AG04450 (cell line): ENCODE results near the gene PHEX. TPM values are rescaled to one million over a fixed set of nuclear protein-coding genes. Genes with fewer than 3 reads are reported as not detected.

Experiments
- CTCF ChIA-PET: fragments of 300-600, 350-600 bp; formaldehyde crosslinking; extraction: SDS; loops from one replicate; lab custom pipeline; 2022; ENCODE audit warnings: antibody characterized with exemption, inconsistent platforms; lab: Charles Lee
- POLR2A ChIA-PET: fragments of 350-600 bp; formaldehyde crosslinking; extraction: SDS; loops from one replicate; lab custom pipeline; 2021; ENCODE audit warnings: antibody characterized with exemption, inconsistent platforms; lab: Yijun Ruan, JAX
- DNase-seq: peaks from one replicate; pipeline ENCODE4 v3.0.0-alpha.2; 2011; ENCODE audit warnings: low read depth, low spot score
- H3K27ac ChIP-seq: one replicate; pipeline ENCODE4 v1.5.1; 2012; ENCODE audit warnings: low read depth, low read length, control low read depth
- H3K27me3 ChIP-seq: one replicate; pipeline ENCODE4 v1.6.0; 2012; ENCODE audit warnings: low read length; ENCODE audit not compliant: control insufficient read depth, insufficient read depth
- H3K4me3 ChIP-seq: 2 replicates; pipeline ENCODE4 v1.5.1; 2011; ENCODE audit warnings: mild to moderate bottlenecking, low read depth, low read length, control low read depth
- H3K9me3 ChIP-seq: 2 replicates; pipeline ENCODE4 v1.5.1; 2012; ENCODE audit warnings: low read length; ENCODE audit not compliant: control insufficient read depth, insufficient read depth
- polyA plus RNA-seq: library from polyadenylated mRNA; depleted of rRNA; stranded (reverse); fragments of >200 nt; gene quantifications from 2 replicates; pipeline ENCODE4 v1.2.3, GENCODE V29; 2011
- TF ChIP-seq, protein P1 (sequence below): IDR thresholded peaks from 2 replicates; pipeline ENCODE4 v1.5.1; 2011; ENCODE audit warnings: low read depth, low read length, control low read depth, inconsistent platforms

The PHEX gene
- polyA plus RNA-seq, 1 experiment: 0.40 TPM

DNA sequence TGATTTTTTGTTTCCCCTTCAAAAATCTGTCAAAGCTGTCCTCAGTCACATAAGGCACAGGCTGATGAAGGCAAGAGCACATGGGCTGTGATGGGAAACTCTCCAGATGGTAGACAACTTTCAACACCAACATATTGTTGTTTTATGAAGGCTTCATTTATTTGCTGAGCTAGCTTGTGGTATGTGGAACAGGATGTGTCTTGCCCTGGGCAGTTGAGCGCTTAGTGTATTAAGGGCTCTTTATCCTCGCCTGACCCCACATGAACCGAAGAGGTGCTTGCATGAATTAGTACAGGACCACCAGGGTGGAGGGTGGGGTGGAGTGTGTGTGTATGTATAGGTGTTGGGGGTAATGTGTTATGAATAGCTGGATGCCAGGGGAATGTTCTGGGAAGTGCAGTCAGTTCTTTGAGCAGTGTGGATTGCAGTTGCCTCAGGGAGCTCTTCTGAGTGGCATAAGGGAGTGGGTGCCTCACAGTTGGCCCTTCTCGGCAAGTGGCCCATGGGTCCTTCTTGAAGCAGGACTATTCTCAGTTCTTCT lies 103.1 kb downstream of the PHEX start:
- H3K9me3 ChIP-seq: no peaks in the 10 kb centered on the region
- CTCF ChIA-PET: interaction anchor here (0.6 to 4.1 kb wide), 25 partner anchors 9 to 1767 kb away, joined by 3 to 35 read pairs (median 4); no protein-coding TSS in a partner anchor
- H3K27ac ChIP-seq: peak overlapping the region; percentile 71
- DNase-seq: peak; percentile 41
- no peaks in the 10 kb centered on the region for H3K27me3 ChIP-seq
- TF ChIP-seq, protein P1, sequence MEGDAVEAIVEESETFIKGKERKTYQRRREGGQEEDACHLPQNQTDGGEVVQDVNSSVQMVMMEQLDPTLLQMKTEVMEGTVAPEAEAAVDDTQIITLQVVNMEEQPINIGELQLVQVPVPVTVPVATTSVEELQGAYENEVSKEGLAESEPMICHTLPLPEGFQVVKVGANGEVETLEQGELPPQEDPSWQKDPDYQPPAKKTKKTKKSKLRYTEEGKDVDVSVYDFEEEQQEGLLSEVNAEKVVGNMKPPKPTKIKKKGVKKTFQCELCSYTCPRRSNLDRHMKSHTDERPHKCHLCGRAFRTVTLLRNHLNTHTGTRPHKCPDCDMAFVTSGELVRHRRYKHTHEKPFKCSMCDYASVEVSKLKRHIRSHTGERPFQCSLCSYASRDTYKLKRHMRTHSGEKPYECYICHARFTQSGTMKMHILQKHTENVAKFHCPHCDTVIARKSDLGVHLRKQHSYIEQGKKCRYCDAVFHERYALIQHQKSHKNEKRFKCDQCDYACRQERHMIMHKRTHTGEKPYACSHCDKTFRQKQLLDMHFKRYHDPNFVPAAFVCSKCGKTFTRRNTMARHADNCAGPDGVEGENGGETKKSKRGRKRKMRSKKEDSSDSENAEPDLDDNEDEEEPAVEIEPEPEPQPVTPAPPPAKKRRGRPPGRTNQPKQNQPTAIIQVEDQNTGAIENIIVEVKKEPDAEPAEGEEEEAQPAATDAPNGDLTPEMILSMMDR: no peak
- POLR2A ChIA-PET: interaction anchor here (0.7 to 1.6 kb wide), 3 partner anchors 75 to 1553 kb away, joined by 3 to 4 read pairs (median 4); no protein-coding TSS in a partner anchor
- no peak overlapping the region for H3K4me3 ChIP-seq

DNA sequence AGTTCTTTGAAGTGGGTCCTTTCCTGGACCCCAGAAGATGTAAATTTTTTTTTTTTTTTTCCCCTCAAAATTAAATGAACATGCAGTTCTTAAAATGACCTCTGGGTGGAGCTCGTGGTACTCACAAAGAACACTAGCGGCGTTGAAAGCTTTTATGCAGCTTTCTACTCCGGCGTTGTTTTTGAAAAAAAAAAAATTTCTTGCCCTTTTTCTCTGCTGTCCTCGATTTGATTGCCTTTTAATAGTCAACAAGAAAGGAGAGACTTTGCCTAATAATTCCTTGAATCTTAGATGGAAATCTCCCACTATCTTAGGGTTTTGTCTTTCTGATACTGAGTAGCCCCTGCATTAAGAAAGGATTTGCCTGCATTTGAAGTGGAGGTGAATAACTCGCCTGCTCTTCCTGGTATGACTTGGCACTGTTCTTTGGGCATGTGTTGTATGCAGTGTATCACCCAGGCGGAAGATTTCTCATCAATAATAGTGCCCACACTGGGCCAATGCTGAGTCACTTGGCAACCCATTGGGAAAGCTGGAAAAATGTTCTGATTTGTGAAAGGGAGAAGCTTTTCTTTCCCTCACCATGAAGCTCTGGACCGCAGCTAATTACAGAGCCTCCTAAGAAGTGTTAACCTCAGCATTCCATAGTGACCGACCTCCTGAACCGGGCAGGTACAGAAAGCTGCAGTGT lies 104.0 kb downstream of the PHEX start:
- no peaks in the 10 kb centered on the region for H3K9me3 ChIP-seq
- no peaks in the 10 kb centered on the region for H3K27me3 ChIP-seq
- no peak overlapping the region for H3K4me3 ChIP-seq
- CTCF ChIA-PET: interaction anchor here (0.6 to 4.1 kb wide), 31 partner anchors 9 to 1766 kb away, joined by 3 to 35 read pairs (median 3); no protein-coding TSS in a partner anchor
- peak overlapping the region; percentile 71 for H3K27ac ChIP-seq
- DNase-seq: no peak
- TF ChIP-seq, protein P1: peak; percentile 53
- POLR2A ChIA-PET: interaction anchor here (0.6 to 1.1 kb wide), 3 partner anchors 187 to 1552 kb away, joined by 3 to 4 read pairs (median 4); no protein-coding TSS in a partner anchor

DNA sequence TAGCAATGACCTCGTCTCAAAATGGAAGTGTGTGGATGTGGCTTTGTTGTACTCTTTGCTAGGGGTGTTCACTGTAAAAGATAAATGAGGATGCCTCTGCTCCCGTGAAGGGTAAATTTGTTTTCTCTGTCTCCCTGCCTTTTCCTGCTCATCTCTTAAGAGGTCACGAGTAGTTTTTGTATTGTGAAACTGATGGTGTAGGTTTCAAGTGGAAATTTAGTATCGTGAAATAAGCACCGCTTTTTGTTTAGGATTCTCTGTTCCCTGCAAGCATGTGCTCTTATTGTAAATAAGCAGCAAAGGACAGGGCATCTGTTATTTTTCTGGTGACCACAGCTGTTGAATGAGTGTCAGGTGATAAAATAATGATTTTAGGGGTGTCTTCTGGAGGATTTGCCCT lies 104.6 kb downstream of the PHEX start:
- TF ChIP-seq, protein P1: no peak
- POLR2A ChIA-PET: no interaction called here
- Histone ChIP-seq H3K27me3 (no peaks in the 10 kb centered on the region), H3K4me3 (no peak overlapping the region), H3K27ac (peak overlapping the region; percentile 70), H3K9me3 (no peaks in the 10 kb centered on the region)
- CTCF ChIA-PET: interaction anchor here (0.6 to 4.1 kb wide), 6 partner anchors 47 to 611 kb away, joined by 3 to 35 read pairs (median 6); no protein-coding TSS in a partner anchor
- no peak for DNase-seq

DNA sequence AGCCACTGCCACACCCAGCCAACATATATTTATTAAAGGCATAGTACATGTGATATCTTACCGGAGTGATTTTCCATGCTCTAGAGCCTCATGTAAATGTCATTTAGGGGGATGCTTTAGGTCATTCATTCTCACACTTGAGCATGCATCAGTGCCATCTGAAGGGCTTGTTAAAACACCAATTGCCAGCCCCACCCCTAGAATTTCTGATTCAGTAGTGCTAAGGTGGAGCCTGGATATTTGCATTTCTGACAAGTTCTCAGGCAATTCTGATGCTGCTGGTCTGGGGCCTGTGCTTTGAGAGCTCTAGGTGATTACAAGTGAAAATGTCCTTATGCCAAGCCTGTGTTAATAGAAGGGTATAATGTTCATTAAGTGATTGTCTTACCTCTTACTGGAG lies 107.7 kb downstream of the PHEX start:
- TF ChIP-seq, protein P1: no peak
- CTCF ChIA-PET: no interaction called here
- Histone ChIP-seq H3K27me3 (no peaks in the 10 kb centered on the region), H3K4me3 (no peak overlapping the region), H3K27ac (no peak overlapping the region), H3K9me3 (no peaks in the 10 kb centered on the region)
- no peak for DNase-seq
- POLR2A ChIA-PET: no interaction called here
